DMS153 (cell line): Measurements from ENCODE around the gene TNRC6C.

Experiments
- DNase-seq: peaks from one replicate; lab custom pipeline; 2025; lab: John Stamatoyannopoulos, UW

TNRC6C gene

GRCh38 chr17:78016852-78017251, 58.3 kb downstream of the TNRC6C start:
- no peak for DNase-seq

- DNase-seq = peak; percentile 10
Measured at GRCh38 chr17:78019367-78019975, 61.0 kb downstream of the TNRC6C start.

GRCh38 chr17:78019976-78020716, 61.6 kb downstream of the TNRC6C start:
- DNase-seq = no peak

- no peak for DNase-seq
Measured at GRCh38 chr17:78020717-78021108, 62.2 kb downstream of the TNRC6C start.

DNA sequence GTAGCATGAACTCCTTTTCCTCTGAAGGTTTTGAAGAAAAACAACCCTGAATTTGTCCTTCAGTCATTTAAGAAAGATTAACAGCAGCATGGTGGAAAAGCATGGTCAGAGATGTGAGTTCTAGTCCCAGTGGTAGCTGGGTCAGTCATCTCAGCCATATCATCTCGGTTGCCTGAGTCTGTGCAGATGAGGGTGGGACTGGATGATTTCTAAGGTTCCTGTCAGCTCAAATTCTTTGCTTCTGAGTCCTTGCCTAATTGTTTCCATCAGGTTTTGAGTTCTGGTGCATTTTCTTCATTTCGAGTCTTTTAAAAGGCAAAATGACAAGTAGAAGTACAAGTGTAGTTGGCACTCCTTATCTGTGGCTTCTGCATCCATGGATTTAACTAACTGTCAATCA, 63.9 kb downstream of the TNRC6C start:
- no peak for DNase-seq

GRCh38 chr17:78023042-78023441, 64.5 kb downstream of the TNRC6C start:
- DNase-seq = no peak

GRCh38 chr17:78026381-78026780, 67.9 kb downstream of the TNRC6C start:
- no peak for DNase-seq

- no peak for DNase-seq
Measured at GRCh38 chr17:78027121-78027520, 68.6 kb downstream of the TNRC6C start.

DNA sequence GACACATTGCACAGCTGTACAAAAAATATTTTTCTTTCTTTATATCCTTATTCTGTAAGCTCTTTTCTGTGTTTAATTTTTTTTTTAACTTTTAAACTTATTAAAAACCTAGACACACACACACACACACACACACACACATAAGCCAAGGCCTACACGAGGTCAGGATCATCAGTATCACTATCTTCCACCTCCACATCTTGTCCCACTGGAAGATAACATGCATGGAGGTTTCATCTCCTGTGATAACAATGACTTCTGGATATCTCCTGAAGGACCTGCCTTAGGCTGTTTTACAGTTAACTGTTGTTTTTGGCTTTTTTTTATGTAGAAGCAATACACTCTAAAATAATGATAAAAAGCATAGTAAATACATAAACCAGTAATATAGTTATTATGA, 71.2 kb downstream of the TNRC6C start:
- no peak for DNase-seq

- no peak for DNase-seq
Measured at GRCh38 chr17:78031435-78031834, 72.9 kb downstream of the TNRC6C start.

DNA sequence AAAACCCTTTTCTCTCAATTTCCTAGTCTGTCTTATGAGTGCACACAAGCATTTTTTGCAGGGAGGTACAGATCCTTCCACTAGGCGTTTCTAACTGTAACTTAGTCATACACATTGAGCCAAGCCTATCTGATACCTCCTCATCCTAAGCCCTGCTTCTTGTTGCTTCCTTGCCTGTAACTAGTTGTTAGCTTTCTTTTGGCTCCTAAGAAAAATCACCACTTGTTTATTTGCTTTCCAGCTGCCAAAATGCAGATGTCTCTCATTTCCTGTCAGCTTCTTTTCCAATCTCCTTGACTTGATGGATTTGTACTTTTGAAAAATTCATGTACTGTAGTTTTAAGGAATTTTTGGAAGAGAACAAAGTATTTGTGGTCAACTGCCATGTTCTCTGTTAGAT, 73.7 kb downstream of the TNRC6C start:
- DNase-seq = no peak

GRCh38 chr17:78034429-78035091, 76.1 kb downstream of the TNRC6C start:
- no peak for DNase-seq

DNA sequence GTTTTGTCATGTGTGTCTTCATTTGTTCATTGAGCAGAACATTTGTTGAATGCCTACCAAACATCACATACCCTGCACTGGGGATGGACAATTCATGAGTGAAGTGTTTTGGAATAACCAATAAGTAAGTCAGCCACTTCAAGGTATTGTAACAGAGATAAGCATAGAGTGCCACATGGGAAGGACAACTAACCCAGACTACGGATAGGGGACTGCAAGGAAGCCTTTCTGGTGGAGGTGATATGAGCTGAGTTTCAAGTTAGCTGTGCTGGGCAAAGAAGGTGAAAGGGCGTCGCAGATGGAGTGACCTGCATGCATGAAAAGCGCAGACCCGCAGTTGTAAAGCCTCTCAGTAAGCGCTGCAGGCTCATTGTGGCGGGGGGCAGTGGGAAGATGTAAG, 78.8 kb downstream of the TNRC6C start:
- DNase-seq = no peak

DNA sequence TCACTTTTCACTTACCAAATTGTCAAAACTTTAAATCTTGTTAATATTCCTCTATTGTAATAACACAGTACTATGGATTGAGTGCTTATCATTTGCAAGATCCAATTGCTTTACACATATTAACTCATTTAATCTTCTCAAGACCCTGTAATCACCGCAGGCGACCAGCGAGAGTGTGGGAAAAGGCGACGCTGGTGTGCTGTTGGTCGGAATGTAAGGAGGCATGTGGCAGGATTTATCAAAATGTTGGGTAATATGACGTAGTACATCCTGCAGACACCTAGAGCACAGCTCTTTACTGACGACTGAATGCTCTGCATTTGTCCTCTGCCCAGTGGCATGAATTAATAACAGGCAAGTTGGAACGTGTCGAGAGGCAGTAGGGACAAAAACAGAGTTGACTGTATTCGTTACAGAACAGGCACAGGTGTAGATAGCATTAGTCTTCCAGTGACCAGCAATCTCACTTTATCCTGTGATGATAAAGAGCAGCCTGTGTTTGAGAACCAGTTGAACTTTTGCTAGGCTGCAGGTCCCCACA, 80.3 kb downstream of the TNRC6C start:
- DNase-seq = peak; percentile 81

GRCh38 chr17:78039581-78039980, 81.1 kb downstream of the TNRC6C start:
- no peak for DNase-seq

- peak; percentile 64 for DNase-seq
Measured at GRCh38 chr17:78040440-78041385, 82.2 kb downstream of the TNRC6C start.

- DNase-seq = no peak
Measured at GRCh38 chr17:78041386-78042179, 83.1 kb downstream of the TNRC6C start.

GRCh38 chr17:78042542-78042941, 84.0 kb downstream of the TNRC6C start:
- no peak for DNase-seq

DNA sequence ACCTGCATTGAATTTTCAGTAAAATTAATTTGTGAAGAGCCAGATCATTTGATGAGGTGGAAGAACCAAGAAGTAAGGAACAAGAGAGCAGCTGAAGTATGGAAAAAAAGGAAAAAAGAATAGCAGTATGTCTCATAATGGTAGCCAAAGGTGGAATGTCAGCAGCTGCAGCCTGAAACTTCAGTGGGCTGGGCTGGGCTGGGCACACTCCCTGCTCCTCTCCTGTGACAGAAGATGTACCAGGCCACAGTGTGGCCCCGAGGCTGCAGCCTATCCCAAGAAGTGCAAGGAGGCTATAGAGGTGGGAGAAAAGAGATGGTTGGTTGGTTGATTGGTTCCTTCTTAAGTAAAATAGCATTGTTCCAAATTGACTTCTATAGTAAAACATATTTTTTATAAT, 84.5 kb downstream of the TNRC6C start:
- DNase-seq = no peak

- DNase-seq = no peak
Measured at GRCh38 chr17:78044280-78044835, 85.9 kb downstream of the TNRC6C start.

- no peak for DNase-seq
Measured at GRCh38 chr17:78045316-78045715, 86.8 kb downstream of the TNRC6C start.
